ENCODE results near the gene FRAT2.

Gene FRAT2

GRCh38 chr10:97341416-97341815 lies 6.9 kb upstream of the FRAT2 start:
- TF ChIP-seq CTCF (IDR thresholded peaks at IDR 0.05; ENCODE audit: insufficient read depth, low read depth, low read length, missing control alignments) = no peak
- DNase-seq (ENCODE audit: low read depth) = no peak
- H3K4me3 ChIP-seq (ENCODE audit: low read length) = no peak overlapping the region

GRCh38 chr10:97338041-97338440 lies 3.5 kb upstream of the FRAT2 start:
- no peak for TF ChIP-seq CTCF (IDR thresholded peaks at IDR 0.05; ENCODE audit: insufficient read depth, low read depth, low read length, missing control alignments)
- no peak overlapping the region for H3K4me3 ChIP-seq (ENCODE audit: low read length)
- DNase-seq (ENCODE audit: low read depth) = no peak

- DNase-seq (ENCODE audit: low read depth) = peak; percentile 89
- TF ChIP-seq CTCF (IDR thresholded peaks at IDR 0.05; ENCODE audit: insufficient read depth, low read depth, low read length, missing control alignments) = no peak
- no peak overlapping the region for H3K4me3 ChIP-seq (ENCODE audit: low read length)
These were observed 2.7 kb upstream of the FRAT2 start for GRCh38 chr10:97336942-97337831.

GRCh38 chr10:97336446-97336845 lies 1.9 kb upstream of the FRAT2 start:
- peak; percentile 25 for DNase-seq (ENCODE audit: low read depth)
- no peak for TF ChIP-seq CTCF (IDR thresholded peaks at IDR 0.05; ENCODE audit: insufficient read depth, low read depth, low read length, missing control alignments)
- no peak overlapping the region for H3K4me3 ChIP-seq (ENCODE audit: low read length)

GRCh38 chr10:97336006-97336405 lies 1.5 kb upstream of the FRAT2 start:
- DNase-seq (ENCODE audit: low read depth) = no peak
- H3K4me3 ChIP-seq (ENCODE audit: low read length) = no peak overlapping the region
- TF ChIP-seq CTCF (IDR thresholded peaks at IDR 0.05; ENCODE audit: insufficient read depth, low read depth, low read length, missing control alignments) = no peak

- no peak for DNase-seq (ENCODE audit: low read depth)
- TF ChIP-seq CTCF (IDR thresholded peaks at IDR 0.05; ENCODE audit: insufficient read depth, low read depth, low read length, missing control alignments) = no peak
- peak overlapping the region; percentile 87 for H3K4me3 ChIP-seq (ENCODE audit: low read length)
These were observed 675 bp upstream of the FRAT2 start for GRCh38 chr10:97335188-97335619.

Data from epithelial cell of esophagus (primary cell).